Measurements from ENCODE around the gene MYLK4.

DNA sequence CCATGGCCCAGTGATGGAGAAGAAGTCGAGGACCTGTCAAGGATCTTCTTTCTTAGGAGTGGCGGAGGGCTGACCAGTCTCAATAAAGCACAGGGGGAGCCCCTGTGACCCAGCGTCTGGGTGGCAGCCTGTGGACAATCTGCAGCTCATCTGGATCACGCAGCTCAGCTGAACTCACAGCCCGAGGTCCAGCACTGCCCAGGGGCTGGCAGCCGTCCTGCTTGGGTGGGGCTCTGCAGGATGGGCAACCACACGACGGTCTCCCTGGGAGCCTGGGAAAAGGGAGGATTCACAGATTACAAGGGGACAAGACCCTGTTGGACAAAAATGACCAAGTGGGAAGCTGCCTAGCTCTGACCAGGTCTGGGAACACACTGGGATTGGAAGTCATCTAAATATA, 110.8 kb downstream of the MYLK4 start:
- TF ChIP-seq, protein P1, sequence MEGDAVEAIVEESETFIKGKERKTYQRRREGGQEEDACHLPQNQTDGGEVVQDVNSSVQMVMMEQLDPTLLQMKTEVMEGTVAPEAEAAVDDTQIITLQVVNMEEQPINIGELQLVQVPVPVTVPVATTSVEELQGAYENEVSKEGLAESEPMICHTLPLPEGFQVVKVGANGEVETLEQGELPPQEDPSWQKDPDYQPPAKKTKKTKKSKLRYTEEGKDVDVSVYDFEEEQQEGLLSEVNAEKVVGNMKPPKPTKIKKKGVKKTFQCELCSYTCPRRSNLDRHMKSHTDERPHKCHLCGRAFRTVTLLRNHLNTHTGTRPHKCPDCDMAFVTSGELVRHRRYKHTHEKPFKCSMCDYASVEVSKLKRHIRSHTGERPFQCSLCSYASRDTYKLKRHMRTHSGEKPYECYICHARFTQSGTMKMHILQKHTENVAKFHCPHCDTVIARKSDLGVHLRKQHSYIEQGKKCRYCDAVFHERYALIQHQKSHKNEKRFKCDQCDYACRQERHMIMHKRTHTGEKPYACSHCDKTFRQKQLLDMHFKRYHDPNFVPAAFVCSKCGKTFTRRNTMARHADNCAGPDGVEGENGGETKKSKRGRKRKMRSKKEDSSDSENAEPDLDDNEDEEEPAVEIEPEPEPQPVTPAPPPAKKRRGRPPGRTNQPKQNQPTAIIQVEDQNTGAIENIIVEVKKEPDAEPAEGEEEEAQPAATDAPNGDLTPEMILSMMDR (conservative IDR thresholded peaks at IDR 0.05; ENCODE audit: low read length) = no peak
- TF ChIP-seq EZH2phosphoT487 (IDR thresholded peaks at IDR 0.05; ENCODE audit: borderline replicate concordance) = no peak

Data from Loucy (cell line).